Inflammatory macrophage treated with lipopolysaccharide for 4 hours (primary cell): ENCODE results near the gene FBXO5.

Experiments
- DNase-seq: peaks from one replicate; pipeline ENCODE4 v3.0.0-alpha.2; 2020

FBXO5 gene

DNA sequence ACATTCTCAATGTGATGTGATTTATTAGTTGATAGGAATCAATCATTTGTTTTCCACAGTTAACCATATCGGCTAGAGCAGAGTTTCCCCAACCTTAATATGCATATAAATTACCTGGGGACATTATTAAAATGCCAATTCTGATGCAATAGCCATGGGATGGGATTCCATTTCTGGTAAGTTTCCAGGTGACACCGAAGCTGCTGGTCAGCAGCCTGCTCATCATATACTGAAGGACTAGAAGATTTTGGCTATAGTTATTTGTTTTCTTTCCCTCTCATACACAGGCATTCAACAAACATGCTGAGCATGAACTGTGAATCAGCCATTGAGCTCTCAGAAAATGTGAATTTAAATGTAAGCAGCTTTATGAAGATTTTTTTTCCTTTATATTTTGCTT lies 35.8 kb downstream of the FBXO5 start:
- no peak for DNase-seq

DNA sequence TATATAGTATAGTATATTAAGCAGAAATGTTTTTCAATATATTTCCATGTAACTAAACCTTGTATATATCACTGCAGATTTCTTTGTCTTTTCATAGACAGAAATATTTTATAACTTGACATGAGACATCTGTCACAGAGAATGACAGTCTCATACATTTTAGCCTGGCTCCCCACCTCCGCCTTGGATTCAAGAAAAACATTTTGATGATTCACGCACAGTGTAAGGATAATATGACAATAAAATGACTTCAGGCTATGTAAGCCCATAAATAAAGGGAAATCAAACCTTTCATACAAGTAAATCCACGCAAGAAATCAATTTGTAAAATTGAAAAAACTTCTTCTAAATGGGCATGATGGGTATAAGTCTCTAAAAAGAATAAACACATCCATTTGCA lies 36.4 kb downstream of the FBXO5 start:
- no peak for DNase-seq

DNA sequence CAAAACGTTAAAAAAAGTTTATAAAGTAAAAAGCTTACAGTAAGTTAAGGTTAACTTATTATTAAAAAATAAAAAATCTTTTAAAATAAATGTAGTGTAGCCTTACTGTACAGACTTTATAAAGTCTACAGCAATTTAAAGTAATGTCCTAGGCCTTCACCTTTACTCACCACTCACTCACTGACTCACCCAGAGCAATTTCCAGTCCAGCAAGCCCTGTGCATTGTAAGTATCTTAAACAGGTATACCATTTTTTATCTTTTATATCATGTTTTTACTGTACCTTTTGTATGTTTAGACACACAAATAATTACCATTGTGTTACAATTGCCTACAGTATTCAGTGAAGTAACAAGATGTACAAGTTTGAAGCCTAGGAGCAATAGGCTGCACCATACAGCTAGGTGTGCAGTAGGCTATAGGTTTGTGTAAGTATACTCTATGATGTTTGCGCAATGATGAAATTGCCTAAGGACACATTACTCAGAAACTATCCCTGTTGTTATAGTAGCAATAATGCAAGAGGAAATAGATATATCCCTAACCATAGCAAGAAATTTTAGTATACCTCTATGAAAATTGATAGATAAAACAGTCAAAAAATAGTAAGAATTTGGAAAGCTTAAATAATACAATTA lies 39.5 kb downstream of the FBXO5 start:
- DNase-seq, result peak; percentile 22

DNA sequence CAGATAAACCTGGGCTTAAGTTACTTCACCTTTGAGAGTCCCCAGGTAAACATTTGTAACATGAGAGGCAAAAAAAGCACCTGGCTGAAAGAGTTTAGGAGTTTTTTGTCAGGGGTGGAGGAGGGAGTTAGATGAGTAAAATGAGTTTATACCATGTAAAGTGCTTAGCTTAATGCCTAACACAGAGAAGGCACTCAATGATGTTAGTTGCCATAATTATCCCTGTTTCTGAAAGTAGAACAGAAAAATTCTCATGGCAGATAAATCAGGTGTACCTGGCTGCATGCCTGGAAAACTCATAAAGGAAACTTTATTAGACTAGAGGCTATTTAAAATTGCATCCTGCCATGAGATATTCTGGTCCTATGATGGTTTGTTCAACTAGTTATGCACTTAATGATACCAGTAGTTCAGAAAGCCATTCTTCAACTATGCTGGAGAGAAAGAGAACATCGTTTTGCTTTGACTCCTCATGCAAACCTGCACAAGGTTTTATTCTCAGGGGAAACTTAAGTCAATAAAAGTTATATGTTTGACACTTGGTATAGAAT lies 40.4 kb downstream of the FBXO5 start:
- DNase-seq, result no peak

DNA sequence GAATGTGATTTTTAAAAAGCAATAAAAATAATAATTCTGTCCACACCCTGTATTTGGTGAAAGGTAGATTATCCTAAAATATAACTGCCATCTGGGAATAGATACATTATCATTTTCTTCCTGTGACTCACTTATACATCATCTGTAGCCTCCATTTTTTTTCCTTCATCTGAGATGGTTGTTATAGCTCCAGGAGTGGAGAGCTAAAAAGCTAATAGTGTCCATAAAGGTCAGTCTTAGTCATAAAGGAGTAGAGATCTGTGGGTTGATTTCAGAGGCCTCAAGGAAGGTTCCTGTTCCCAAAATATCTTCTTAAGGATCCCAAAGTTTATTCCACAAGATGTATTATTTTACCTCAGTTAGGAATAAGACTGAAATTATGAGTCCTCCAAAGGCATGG lies 41.1 kb downstream of the FBXO5 start:
- DNase-seq, result no peak

DNA sequence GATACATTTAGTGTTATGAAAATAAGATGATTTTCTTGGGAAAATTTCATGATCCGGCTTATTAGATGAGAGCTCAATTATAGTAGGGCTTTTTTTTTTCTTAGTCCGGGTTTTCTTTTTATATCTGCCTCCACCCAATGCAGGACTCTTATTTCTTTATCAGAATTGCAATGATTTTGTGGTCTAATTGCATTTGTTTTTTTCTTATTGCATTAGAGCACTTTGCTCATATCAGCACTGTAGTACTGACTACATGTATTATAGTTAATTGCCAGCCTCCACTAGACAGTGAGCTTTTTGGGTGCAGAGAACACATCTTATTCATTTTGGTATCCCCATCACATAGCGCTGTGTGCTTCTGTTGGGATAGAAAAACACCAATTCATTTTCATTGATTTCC lies 50.0 kb downstream of the FBXO5 start:
- no peak for DNase-seq

DNA sequence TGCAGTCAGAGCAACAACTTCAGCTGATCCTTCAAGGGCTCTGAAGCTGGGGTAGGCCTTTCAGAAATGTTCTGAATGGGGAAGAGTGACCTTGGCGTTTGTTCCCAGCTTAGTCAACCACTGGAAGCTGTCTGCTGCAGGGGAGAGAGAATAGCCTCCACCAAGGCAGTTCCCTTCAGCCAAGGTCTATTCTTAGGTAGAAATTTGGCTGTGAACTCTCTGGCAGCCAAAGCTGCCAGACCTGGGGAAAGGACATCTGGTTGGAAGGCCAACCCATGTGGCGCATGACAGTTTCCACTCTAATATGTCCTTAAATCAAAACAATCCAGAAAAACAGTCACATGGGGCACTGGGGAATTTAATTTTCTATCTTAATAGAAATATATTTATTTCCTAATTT lies 60.1 kb downstream of the FBXO5 start:
- no peak for DNase-seq
